Loucy (cell line): ENCODE data around the gene TLN1.

ENCODE experiments used
- H2AFZ ChIP-seq: fragments of 200-600 bp; sonication (generic); 2 replicates; pipeline ENCODE4 v1.6.0; 2016; ENCODE audit warnings: antibody characterized with exemption, mild to moderate bottlenecking, low read length, moderate library complexity
- H3F3A ChIP-seq: fragments of 200-600 bp; 2 replicates; pipeline ENCODE4 v1.6.0; 2016; ENCODE audit warnings: antibody characterized with exemption, low read depth, mild to moderate bottlenecking
- H3K27me3 ChIP-seq: fragments of 200-600 bp; sonication (generic); 2 replicates; pipeline ENCODE4 v1.6.1; 2014; ENCODE audit warnings: low read length, mild to moderate bottlenecking; ENCODE audit not compliant: insufficient read depth, poor library complexity, severe bottlenecking
- H3K36me3 ChIP-seq: fragments of 200-600 bp; sonication (generic); 2 replicates; pipeline ENCODE4 v1.6.1; 2016; ENCODE audit warnings: low read length; ENCODE audit not compliant: insufficient read depth
- H3K4me1 ChIP-seq: fragments of 200-600 bp; sonication (generic); 2 replicates; pipeline ENCODE4 v1.5.1; 2014; ENCODE audit warnings: low read length, mild to moderate bottlenecking; ENCODE audit not compliant: insufficient read depth, poor library complexity, severe bottlenecking
- H3K4me2 ChIP-seq: fragments of 200-600 bp; sonication (generic); 2 replicates; pipeline ENCODE4 v1.6.0; 2014; ENCODE audit warnings: antibody characterized with exemption, low read length, low read depth, mild to moderate bottlenecking; ENCODE audit not compliant: poor library complexity, severe bottlenecking
- H3K4me3 ChIP-seq: fragments of 200-600 bp; sonication (generic); 2 replicates; pipeline ENCODE4 v1.5.1; 2014; ENCODE audit warnings: low read length, mild to moderate bottlenecking, mixed read lengths; ENCODE audit not compliant: poor library complexity, severe bottlenecking
- H3K79me2 ChIP-seq: fragments of 200-600 bp; sonication (generic); 2 replicates; pipeline ENCODE4 v1.6.1; 2014; ENCODE audit warnings: low read length; ENCODE audit not compliant: insufficient read depth
- H3K9ac ChIP-seq: fragments of 200-600 bp; sonication (generic); 2 replicates; pipeline ENCODE4 v1.6.0; 2014; ENCODE audit warnings: mild to moderate bottlenecking, low read depth, low read length, moderate library complexity; ENCODE audit not compliant: poor library complexity, severe bottlenecking
- H3K9me2 ChIP-seq: fragments of 200-600 bp; sonication (generic); replicated peaks from 2 replicates; pipeline ENCODE4 v1.6.1; 2016; ENCODE audit warnings: low read depth, low read length, mixed read lengths
- H3K9me3 ChIP-seq: fragments of 200-600 bp; sonication (generic); 2 replicates; pipeline ENCODE4 v1.6.1; 2014; ENCODE audit warnings: mild to moderate bottlenecking, antibody characterized with exemption, low read length, low read depth; ENCODE audit not compliant: insufficient read depth
- H4K20me1 ChIP-seq: fragments of 200-600 bp; sonication (generic); 2 replicates; pipeline ENCODE4 v1.6.0; 2014; ENCODE audit warnings: antibody characterized with exemption, low read length, mild to moderate bottlenecking; ENCODE audit not compliant: insufficient read depth, poor library complexity, severe bottlenecking
- CTCF ChIP-seq: fragments of 200-600 bp; sonication (generic); conservative IDR thresholded peaks from 2 replicates; pipeline ENCODE4 v1.5.1; 2014; ENCODE audit warnings: mild to moderate bottlenecking, antibody characterized with exemption, low read length
- EZH2phosphoT487 ChIP-seq: fragments of 200-600 bp; IDR thresholded peaks from 2 replicates; pipeline ENCODE4 v1.6.1; 2018; ENCODE audit warnings: antibody characterized with exemption, mild to moderate bottlenecking, moderate library complexity, borderline replicate concordance

Gene TLN1

GRCh38 chr9:35732185-35732799 lies at the start of gene TLN1, which contains the start of gene CREB3:
Gene TLN1 (minus strand): TSS chr9:35732195. CDS start chr9:35725694, 6,501 bp downstream.
Gene CREB3 (plus strand): TSS chr9:35732666. CDS start chr9:35732773, 107 bp downstream.
- peaks cover 48% of the 10 kb centered on the region for H3K4me1 ChIP-seq
- no peaks in the 10 kb centered on the region for H3K27me3 ChIP-seq
- peaks cover 21% of the 10 kb centered on the region; the same call in 1 of the 2 replicates for H3K36me3 ChIP-seq
- peaks cover 17% of the 10 kb centered on the region for H3F3A ChIP-seq
- TF ChIP-seq CTCF (peak; percentile 41), EZH2phosphoT487 (no peak)
- H2AFZ ChIP-seq: peak within 1 kb of the TSS; percentile 76
- H3K4me3 ChIP-seq: peak within 1 kb of the TSS; percentile 81
- H3K4me2 ChIP-seq: peak within 1 kb of the TSS; percentile 99
- peaks cover 30% of the 10 kb centered on the region for H4K20me1 ChIP-seq
- H3K9me3 ChIP-seq: no peaks in the 10 kb centered on the region
- peak within 1 kb of the TSS; percentile 92 for H3K9ac ChIP-seq
- H3K9me2 ChIP-seq: no peaks in the 10 kb centered on the region
- peaks cover 61% of the 10 kb centered on the region for H3K79me2 ChIP-seq

GRCh38 chr9:35781066-35781465 lies 49.1 kb upstream of the TLN1 start:
- TF ChIP-seq CTCF: no peak
- TF ChIP-seq EZH2phosphoT487: no peak
- no peaks in the 10 kb centered on the region for H3F3A ChIP-seq

GRCh38 chr9:35778496-35778895 lies 46.5 kb upstream of the TLN1 start:
- TF ChIP-seq EZH2phosphoT487: no peak
- no peak for TF ChIP-seq CTCF
- Histone ChIP-seq H4K20me1 (no peaks in the 10 kb centered on the region), H3K4me1 (no peaks in the 10 kb centered on the region), H3K9ac (no peak overlapping the region), H3K9me3 (no peaks in the 10 kb centered on the region), H3K27me3 (no peaks in the 10 kb centered on the region), H3F3A (no peaks in the 10 kb centered on the region), H3K36me3 (peaks cover 3% of the 10 kb centered on the region; the same call in 1 of the 2 replicates), H3K4me3 (no peak overlapping the region), H2AFZ (no peak overlapping the region), H3K4me2 (no peak overlapping the region), H3K79me2 (peaks cover 2% of the 10 kb centered on the region; the same call in 1 of the 2 replicates), H3K9me2 (no peaks in the 10 kb centered on the region)

More at GRCh38 chr9:35781066-35781465, 49.1 kb upstream of the TLN1 start:
- no peak overlapping the region for H3K9ac ChIP-seq
- no peak overlapping the region for H3K4me3 ChIP-seq
- no peak overlapping the region for H3K4me2 ChIP-seq
- H3K4me1 ChIP-seq: no peaks in the 10 kb centered on the region
- H3K9me3 ChIP-seq: no peaks in the 10 kb centered on the region
- H3K27me3 ChIP-seq: no peaks in the 10 kb centered on the region
- peaks cover 11% of the 10 kb centered on the region; the same call in 1 of the 2 replicates for H3K36me3 ChIP-seq
- H2AFZ ChIP-seq: no peak overlapping the region
- no peaks in the 10 kb centered on the region for H3K9me2 ChIP-seq
- H3K79me2 ChIP-seq: no peaks in the 10 kb centered on the region
- H4K20me1 ChIP-seq: no peaks in the 10 kb centered on the region
